GM12865 (cell line): Measurements from ENCODE around the gene JAZF1.
A peak's percentile ranks its signal among the peaks of the same experiment; 100 is the strongest.

Experiments used
- DNase-seq: peaks from one replicate; pipeline ENCODE4 v3.0.0; 2010; ENCODE audit warnings: low read depth
- H3K4me3 ChIP-seq: 2 replicates; pipeline ENCODE4 v1.5.1; 2011; ENCODE audit warnings: mild to moderate bottlenecking, low read depth, low read length, control low read depth
- CTCF ChIP-seq: IDR thresholded peaks from 2 replicates; pipeline ENCODE4 v1.5.1; 2011; ENCODE audit warnings: low read length, control low read depth, low read depth, inconsistent platforms; ENCODE audit not compliant: insufficient read depth; ENCODE audit errors: missing control alignments

JAZF1 gene

GRCh38 chr7:28152594-28152993 lies 28.0 kb downstream of the JAZF1 start:
- TF ChIP-seq CTCF: no peak
- no peak for DNase-seq
- no peak overlapping the region for H3K4me3 ChIP-seq

GRCh38 chr7:28151965-28152364 lies 28.6 kb downstream of the JAZF1 start:
- H3K4me3 ChIP-seq: no peak overlapping the region
- no peak for TF ChIP-seq CTCF
- peak; percentile 47 for DNase-seq

DNA sequence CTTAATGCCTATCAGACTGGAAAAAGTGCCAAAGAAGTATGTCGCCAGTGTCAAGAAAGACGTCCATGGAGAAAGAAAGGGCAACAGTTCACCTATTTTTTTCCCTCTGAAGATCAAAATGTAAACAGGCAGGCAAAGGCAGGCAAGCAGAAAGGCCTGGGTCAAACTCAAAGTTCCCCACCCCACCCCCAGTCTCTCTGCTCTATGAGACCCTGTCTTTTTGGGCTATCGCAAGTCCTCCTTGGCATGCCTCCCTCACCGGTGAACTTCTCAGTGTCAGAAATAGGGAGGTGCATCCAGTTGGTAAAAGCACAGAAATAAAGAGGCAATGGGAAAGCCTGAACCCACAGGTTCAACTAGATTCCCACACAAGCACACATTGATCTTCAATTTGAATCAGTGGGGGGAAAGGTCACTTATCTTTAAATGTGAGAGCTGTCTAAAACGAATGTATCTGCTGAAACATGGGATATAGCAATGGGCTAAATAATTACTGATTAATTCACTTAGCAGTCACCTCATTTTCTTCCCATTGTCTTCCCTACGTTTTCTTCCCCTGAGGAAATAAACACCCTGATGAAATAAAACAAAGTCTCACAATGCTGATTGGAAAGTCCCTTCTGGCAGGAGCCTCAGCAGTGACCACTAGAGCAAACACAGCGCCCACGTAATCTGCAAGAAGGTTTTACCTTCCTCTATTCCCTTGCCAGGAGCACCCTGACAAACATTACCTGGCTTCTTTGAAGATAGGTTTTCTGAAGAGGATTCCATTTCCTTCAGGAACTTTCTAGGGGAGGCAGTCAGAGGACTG lies 31.1 kb downstream of the JAZF1 start:
- no peak overlapping the region for H3K4me3 ChIP-seq
- TF ChIP-seq CTCF: no peak
- no peak for DNase-seq

DNA sequence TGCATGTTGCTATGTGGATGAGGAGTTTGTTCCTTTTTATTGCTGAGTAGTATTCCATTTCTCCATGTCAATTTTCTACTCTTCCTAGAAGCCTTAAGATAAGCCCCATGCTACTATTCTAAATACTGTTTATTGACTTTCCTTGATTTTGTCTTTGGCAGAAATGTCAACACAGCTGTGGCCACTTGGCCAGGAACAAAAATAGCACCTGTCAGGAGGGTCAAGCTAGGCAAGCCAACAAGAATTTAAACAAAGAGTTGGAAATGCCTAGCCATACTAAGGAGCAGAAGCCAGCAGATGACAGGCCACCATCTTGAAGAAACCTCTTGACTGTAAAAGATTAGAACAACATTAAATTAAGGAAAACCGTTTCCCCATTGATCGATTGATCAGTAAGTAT lies 34.7 kb downstream of the JAZF1 start:
- no peak overlapping the region for H3K4me3 ChIP-seq
- no peak for DNase-seq

DNA sequence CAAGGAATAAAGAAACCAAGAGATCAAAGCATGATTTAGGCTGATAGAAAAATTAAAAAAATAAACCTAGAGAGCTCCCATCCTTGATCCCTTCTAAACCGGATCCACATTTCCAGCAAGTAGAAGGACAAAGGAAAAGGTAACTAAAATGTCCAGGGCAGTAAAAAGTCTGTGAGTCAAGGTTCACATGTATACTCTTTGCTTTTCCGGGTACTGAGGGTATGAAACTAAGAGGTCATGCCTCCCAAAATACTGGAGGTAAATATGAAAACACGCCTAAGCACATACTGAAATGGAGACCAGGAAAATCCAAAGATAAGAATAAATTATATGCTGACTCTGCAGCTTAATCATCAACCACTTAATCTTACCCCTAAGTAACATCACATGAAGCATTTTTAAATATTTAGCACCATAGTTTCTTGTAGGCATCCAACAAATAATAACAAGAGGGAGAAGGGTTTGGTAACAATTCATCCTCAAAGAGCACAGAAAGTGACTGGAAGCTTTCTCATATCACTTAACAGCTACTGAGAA lies 35.4 kb downstream of the JAZF1 start:
- DNase-seq: no peak
- H3K4me3 ChIP-seq: no peak overlapping the region
- TF ChIP-seq CTCF: no peak

More for the DNA sequence above, 34.7 kb downstream of the JAZF1 start:
- TF ChIP-seq CTCF: no peak

DNA sequence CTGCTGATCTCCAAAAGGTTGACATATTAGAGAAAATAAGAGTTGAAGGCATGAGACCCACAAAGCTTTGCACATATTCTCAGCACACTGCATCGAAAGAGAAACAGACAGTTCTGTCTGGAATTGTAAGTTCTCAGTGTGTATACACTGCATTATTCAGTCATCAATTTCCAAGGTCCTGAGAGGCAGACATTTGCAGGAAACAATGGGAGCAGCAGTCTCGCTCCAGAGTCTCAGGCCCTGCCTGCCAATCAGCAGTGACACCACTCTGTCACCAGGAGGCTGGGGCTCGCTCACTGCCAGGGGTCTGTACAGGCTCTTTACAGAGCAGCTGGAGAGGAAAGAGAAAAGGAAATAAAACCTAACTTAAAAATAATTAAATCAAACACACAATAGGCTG lies 36.3 kb downstream of the JAZF1 start:
- TF ChIP-seq CTCF: no peak
- DNase-seq: no peak
- H3K4me3 ChIP-seq: no peak overlapping the region

DNA sequence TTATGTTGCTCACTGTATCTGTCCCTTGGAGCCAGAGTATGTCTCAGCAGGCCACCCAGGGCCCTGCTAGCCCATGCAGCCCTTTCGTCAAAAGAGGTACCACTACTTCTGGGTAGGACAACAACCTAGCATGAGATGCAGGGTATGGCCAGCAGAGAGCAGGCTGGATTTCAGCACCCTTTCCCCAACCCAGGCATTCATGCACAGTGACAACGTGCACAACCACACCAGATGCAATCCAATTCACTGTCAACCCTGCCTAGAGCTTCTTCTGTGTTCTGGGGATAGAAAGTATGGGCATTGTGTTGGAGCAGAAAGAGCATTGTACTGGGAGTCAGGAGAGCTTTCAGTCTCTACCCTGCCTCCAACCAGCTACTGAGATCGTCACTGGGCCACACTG lies 37.9 kb downstream of the JAZF1 start:
- H3K4me3 ChIP-seq: no peak overlapping the region
- no peak for TF ChIP-seq CTCF
- DNase-seq: no peak
